Glutamatergic neuron (in vitro differentiated cells): ENCODE measurements around the gene CHRNA1. TPM values are rescaled to one million over a fixed set of nuclear protein-coding genes. Genes with fewer than 3 reads are reported as not detected.

Experiments used
- DNase-seq: peaks from one replicate; pipeline ENCODE4 v3.0.0; 2022
- H3K27ac Mint-ChIP-seq: one replicate; pipeline ENCODE4 v1.8.0; 2020; ENCODE audit warnings: mild to moderate bottlenecking, mixed read lengths, inconsistent platforms; ENCODE audit not compliant: unreplicated experiment
- H3K27me3 Mint-ChIP-seq: one replicate; pipeline ENCODE4 v1.8.0; 2020; ENCODE audit warnings: mild to moderate bottlenecking, moderate library complexity, mixed read lengths, inconsistent platforms; ENCODE audit not compliant: unreplicated experiment
- H3K36me3 Mint-ChIP-seq: one replicate; pipeline ENCODE4 v1.8.0; 2020; ENCODE audit warnings: mild to moderate bottlenecking, mixed read lengths, inconsistent platforms; ENCODE audit not compliant: unreplicated experiment
- H3K4me1 Mint-ChIP-seq: one replicate; pipeline ENCODE4 v1.8.0; 2020; ENCODE audit warnings: mild to moderate bottlenecking, low read depth, mixed read lengths, inconsistent platforms; ENCODE audit not compliant: unreplicated experiment
- H3K4me3 Mint-ChIP-seq: one replicate; pipeline ENCODE4 v1.8.0; 2020; ENCODE audit warnings: mild to moderate bottlenecking, mixed read lengths, inconsistent platforms; ENCODE audit not compliant: unreplicated experiment
- H3K9me3 Mint-ChIP-seq: one replicate; pipeline ENCODE4 v1.8.0; 2020; ENCODE audit warnings: mild to moderate bottlenecking, moderate library complexity, mixed read lengths, inconsistent platforms; ENCODE audit not compliant: unreplicated experiment
- CTCF ChIP-seq: fragments of 200-600 bp; sonication (generic); IDR thresholded peaks from one replicate; pipeline ENCODE4 v1.5.0; 2021; ENCODE audit not compliant: partially characterized antibody, unreplicated experiment
- total RNA-seq: library from RNA; stranded (reverse); fragmentation: NEBNext Ultra II Directional; extraction: Animal tissue kit (Norgen Biotek cat#: 25700); gene quantifications from one replicate; pipeline ENCODE4 v1.2.1, GENCODE V29; 2021; ENCODE audit not compliant: unreplicated experiment

CHRNA1 gene
- total RNA-seq, 1 donor from 2014 or later, result 161 TPM

- H3K27ac Mint-ChIP-seq, result no peak overlapping the region
- H3K4me1 Mint-ChIP-seq, result peaks cover 2% of the 10 kb centered on the region
- H3K4me3 Mint-ChIP-seq, result no peak overlapping the region
- no peak for DNase-seq
- no peak for TF ChIP-seq CTCF
- H3K9me3 Mint-ChIP-seq, result peaks cover 3% of the 10 kb centered on the region
- H3K27me3 Mint-ChIP-seq, result no peaks in the 10 kb centered on the region
- H3K36me3 Mint-ChIP-seq, result peaks cover 11% of the 10 kb centered on the region
Observed at GRCh38 chr2:174722942-174723592, 41.2 kb downstream of the CHRNA1 start.

- DNase-seq, result no peak
- H3K4me3 Mint-ChIP-seq, result no peak overlapping the region
- peaks cover 11% of the 10 kb centered on the region for H3K36me3 Mint-ChIP-seq
- H3K27me3 Mint-ChIP-seq, result peaks cover 2% of the 10 kb centered on the region
- H3K4me1 Mint-ChIP-seq, result no peaks in the 10 kb centered on the region
- no peak for TF ChIP-seq CTCF
- H3K9me3 Mint-ChIP-seq, result peaks cover 3% of the 10 kb centered on the region
- H3K27ac Mint-ChIP-seq, result no peak overlapping the region
Observed at GRCh38 chr2:174719016-174719415, 45.3 kb downstream of the CHRNA1 start.

- no peak for TF ChIP-seq CTCF
- Mint-ChIP-seq H3K4me3 (no peak overlapping the region), H3K36me3 (peaks cover 11% of the 10 kb centered on the region), H3K4me1 (no peaks in the 10 kb centered on the region), H3K27ac (no peak overlapping the region), H3K9me3 (peaks cover 3% of the 10 kb centered on the region), H3K27me3 (peaks cover 2% of the 10 kb centered on the region)
- no peak for DNase-seq
Observed at GRCh38 chr2:174718591-174718990, 45.7 kb downstream of the CHRNA1 start.

- DNase-seq, result no peak
- Mint-ChIP-seq H3K27ac (no peak overlapping the region), H3K27me3 (peaks cover 2% of the 10 kb centered on the region), H3K9me3 (peaks cover 3% of the 10 kb centered on the region), H3K4me1 (no peaks in the 10 kb centered on the region), H3K4me3 (no peak overlapping the region), H3K36me3 (peaks cover 11% of the 10 kb centered on the region)
- TF ChIP-seq CTCF, result no peak
Observed at GRCh38 chr2:174717916-174718315, 46.4 kb downstream of the CHRNA1 start.

GRCh38 chr2:174717273-174717672 lies 47.0 kb downstream of the CHRNA1 start:
- H3K4me3 Mint-ChIP-seq, result no peak overlapping the region
- no peak for DNase-seq
- H3K36me3 Mint-ChIP-seq, result peaks cover 11% of the 10 kb centered on the region
- no peaks in the 10 kb centered on the region for H3K4me1 Mint-ChIP-seq
- H3K9me3 Mint-ChIP-seq, result peaks cover 3% of the 10 kb centered on the region
- H3K27ac Mint-ChIP-seq, result no peak overlapping the region
- peaks cover 2% of the 10 kb centered on the region for H3K27me3 Mint-ChIP-seq
- no peak for TF ChIP-seq CTCF
